ENCODE measurements around the gene SLC35B2. TPM values are rescaled to one million over a fixed set of nuclear protein-coding genes. Genes with fewer than 3 reads are reported as not detected.
A peak's percentile ranks its signal among the peaks of the same experiment; 100 is the strongest.

SLC35B2 gene
- total and polyA plus RNA-seq, 9 of the 15 experiments (the other 6 are each of a cell fraction or from before 2014, with no cell fraction given): 14.5 to 59.1 (median 47.1) TPM

DNA sequence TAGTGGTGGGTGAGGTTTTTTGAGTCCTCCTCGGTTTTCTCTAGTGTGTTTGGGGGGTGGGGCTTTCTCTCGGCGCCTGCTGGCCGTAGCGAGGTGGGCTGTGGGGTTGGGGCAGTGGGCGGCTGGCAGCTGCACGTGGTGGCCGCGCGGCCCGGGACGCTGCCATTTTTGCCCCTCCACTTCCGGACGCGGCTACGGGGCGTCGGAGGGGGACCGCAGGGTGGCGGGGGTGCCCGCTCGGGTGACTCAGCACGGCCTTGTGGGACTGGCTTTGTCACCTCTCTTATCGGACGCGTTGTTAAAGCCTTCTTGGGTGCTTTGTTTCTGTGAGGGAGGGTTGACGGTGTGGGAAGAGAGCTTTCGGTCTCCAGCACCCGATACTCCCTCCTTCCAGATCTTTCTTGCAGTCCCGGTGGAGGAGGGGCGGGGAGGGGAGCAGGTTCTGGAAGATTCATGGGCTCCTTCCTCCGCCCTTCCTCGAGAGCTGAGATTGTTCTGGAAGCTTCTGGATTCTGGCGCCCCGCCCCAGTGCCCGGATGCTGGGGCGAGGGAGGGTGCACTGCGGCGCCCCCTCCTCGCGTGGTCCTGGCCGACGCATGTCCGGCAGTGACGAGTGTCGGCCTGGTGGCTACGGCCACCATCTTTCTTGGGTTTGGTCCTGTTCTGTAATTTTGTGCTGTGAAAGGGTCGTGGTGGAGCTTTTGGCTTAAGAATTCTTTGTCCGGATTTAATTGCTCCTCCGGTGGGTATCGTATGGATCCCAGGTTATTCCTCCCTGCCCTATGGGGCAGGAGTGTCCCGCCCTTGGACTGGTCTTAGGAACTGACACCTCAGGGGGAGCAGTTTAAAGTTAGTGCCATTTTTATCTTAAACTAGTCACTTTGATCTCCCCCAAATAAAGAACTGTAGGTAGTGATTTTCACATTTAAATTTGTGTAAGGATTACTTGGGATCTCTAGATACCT, 9.7 kb downstream of the SLC35B2 start (continued):
- peak; percentile 93 for TF ChIP-seq PRDM10 (IDR thresholded peaks at IDR 0.05; ENCODE audit: partially characterized antibody)
- no peak for TF ChIP-seq ZNF79 (CRISPR knock-in tag; IDR thresholded peaks at IDR 0.05; ENCODE audit: low read depth)
- TF ChIP-seq FOXM1 (IDR thresholded peaks at IDR 0.05; ENCODE audit: low read depth): no peak
- peak; percentile 90 for TF ChIP-seq FOXM1 (CRISPR knock-in tag; IDR thresholded peaks at IDR 0.05; ENCODE audit: low read depth)
- TF ChIP-seq NFXL1 (CRISPR knock-in tag; IDR thresholded peaks at IDR 0.05): 0 out of 2 replicates have a peak, but pooled peaks have one; percentile 7
- TF ChIP-seq HNRNPUL1 (IDR thresholded peaks at IDR 0.05; ENCODE audit: low read length): peak; percentile 10
- TF ChIP-seq CTCF (IDR thresholded peaks at IDR 0.05 in 2 of 3, conservative IDR thresholded peaks at IDR 0.05 in 1 of 3; ENCODE audit: insufficient read depth in 2 of 3, low read depth in 1 of 3, low read length in 3 of 3): 0 out of 6 replicates have a peak, but pooled peaks of 1 of the 3 experiments have one; percentile 6
- no peak for TF ChIP-seq ZNF263 (CRISPR knock-in tag; IDR thresholded peaks at IDR 0.05; ENCODE audit: borderline replicate concordance)
- TF ChIP-seq MCM7 (IDR thresholded peaks at IDR 0.05): peak in 1 of 2 experiments; percentile 4; a peak in 1 of 4 replicates
- TF ChIP-seq RFX1 (IDR thresholded peaks at IDR 0.05): no peak
- TF ChIP-seq RBM39 (optimal IDR thresholded peaks at IDR 0.05; ENCODE audit: low read depth, low read length): peak; percentile 64
- no peak for TF ChIP-seq NR0B1 (IDR thresholded peaks at IDR 0.05; ENCODE audit: partially characterized antibody)
- peak; percentile 97 for TF ChIP-seq CHD1 (IDR thresholded peaks at IDR 0.05; ENCODE audit: low read length)
- peak; percentile 96; the same call in 1 of the 2 replicates for TF ChIP-seq KAT7 (CRISPR knock-in tag; IDR thresholded peaks at IDR 0.05; ENCODE audit: borderline replicate concordance)
- TF ChIP-seq ZNF3 (CRISPR knock-in tag; IDR thresholded peaks at IDR 0.05): no peak
- peak; percentile 75 for TF ChIP-seq GMEB1 (CRISPR knock-in tag; IDR thresholded peaks at IDR 0.05)

Measured in K562 (cell line).